HG02840 (cell line): ENCODE measurements around the gene MTSS2.

Experiments used
- ATAC-seq: cut with Tn5 transposase; IDR thresholded peaks from one replicate; pipeline ENCODE4 v1.9.1; 2021; ENCODE audit warnings: mild to moderate bottlenecking, moderate library complexity, moderate number of reproducible peaks; ENCODE audit not compliant: unreplicated experiment, low FRiP score

MTSS2 gene

GRCh38 chr16:70715055-70715858, 29.4 kb upstream of the MTSS2 start:
- no peak for ATAC-seq

GRCh38 chr16:70714581-70715054, 28.8 kb upstream of the MTSS2 start:
- no peak for ATAC-seq

GRCh38 chr16:70713824-70714223, 28.0 kb upstream of the MTSS2 start:
- no peak for ATAC-seq

- ATAC-seq = no peak
Observed at GRCh38 chr16:70713342-70713741, 27.5 kb upstream of the MTSS2 start.

GRCh38 chr16:70712942-70713341, 27.1 kb upstream of the MTSS2 start:
- ATAC-seq = no peak

GRCh38 chr16:70712359-70712758, 26.5 kb upstream of the MTSS2 start:
- no peak for ATAC-seq

GRCh38 chr16:70711211-70712031, 25.6 kb upstream of the MTSS2 start:
- no peak for ATAC-seq

GRCh38 chr16:70710422-70711210, 24.8 kb upstream of the MTSS2 start:
- ATAC-seq = no peak

GRCh38 chr16:70709942-70710341, 24.1 kb upstream of the MTSS2 start:
- no peak for ATAC-seq

GRCh38 chr16:70709457-70709856, 23.6 kb upstream of the MTSS2 start:
- ATAC-seq = no peak

- no peak for ATAC-seq
Observed at GRCh38 chr16:70708366-70709246, 22.8 kb upstream of the MTSS2 start.

GRCh38 chr16:70706948-70707465, 21.2 kb upstream of the MTSS2 start:
- ATAC-seq = no peak

GRCh38 chr16:70705056-70705455, 19.2 kb upstream of the MTSS2 start:
- ATAC-seq = no peak

GRCh38 chr16:70704586-70704985, 18.7 kb upstream of the MTSS2 start:
- no peak for ATAC-seq

- ATAC-seq = no peak
Observed at GRCh38 chr16:70703835-70704381, 18.1 kb upstream of the MTSS2 start.

- ATAC-seq = no peak
Observed at GRCh38 chr16:70703041-70703834, 17.4 kb upstream of the MTSS2 start.

- no peak for ATAC-seq
Observed at GRCh38 chr16:70702624-70703023, 16.8 kb upstream of the MTSS2 start.

- no peak for ATAC-seq
Observed at GRCh38 chr16:70701998-70702397, 16.1 kb upstream of the MTSS2 start.
